Nephron progenitor cell (in vitro differentiated cells): Measurements from ENCODE around the gene SMIM33.

Source experiments
- DNase-seq: peaks from one replicate; pipeline ENCODE4 v3.0.0; 2021
- H3K27ac Mint-ChIP-seq: 2 replicates; pipeline ENCODE4 v1.8.0; 2021; ENCODE audit warnings: mild to moderate bottlenecking, moderate library complexity, mixed read lengths
- H3K27me3 Mint-ChIP-seq: 2 replicates; pipeline ENCODE4 v1.8.0; 2021; ENCODE audit warnings: mild to moderate bottlenecking, low read depth, mixed read lengths; ENCODE audit not compliant: poor library complexity
- H3K36me3 Mint-ChIP-seq: 2 replicates; pipeline ENCODE4 v1.8.0; 2021; ENCODE audit warnings: low read depth, mixed read lengths
- H3K4me1 Mint-ChIP-seq: 2 replicates; pipeline ENCODE4 v1.8.0; 2021; ENCODE audit warnings: mixed read lengths
- H3K4me3 Mint-ChIP-seq: 2 replicates; pipeline ENCODE4 v1.8.0; 2021; ENCODE audit warnings: mild to moderate bottlenecking, moderate library complexity, mixed read lengths
- H3K9me3 Mint-ChIP-seq: 2 replicates; pipeline ENCODE4 v1.8.0; 2021; ENCODE audit warnings: mild to moderate bottlenecking, moderate library complexity, mixed read lengths
- TF ChIP-seq, protein P1 (sequence below): fragments of 200-600 bp; sonication (generic); IDR thresholded peaks from 2 replicates; pipeline ENCODE4 v1.5.0; 2021; ENCODE audit warnings: antibody characterized with exemption

Gene SMIM33

GRCh38 chr5:139470821-139471300, at the start of gene SMIM33:
SMIM33 (plus strand) TSS chr5:139471004; CDS start chr5:139471122, 118 bp downstream.
- no peaks in the 10 kb centered on the region for H3K9me3 Mint-ChIP-seq
- H3K27ac Mint-ChIP-seq: no peak within 1 kb of the TSS
- H3K27me3 Mint-ChIP-seq: no peaks in the 10 kb centered on the region
- TF ChIP-seq, protein P1, sequence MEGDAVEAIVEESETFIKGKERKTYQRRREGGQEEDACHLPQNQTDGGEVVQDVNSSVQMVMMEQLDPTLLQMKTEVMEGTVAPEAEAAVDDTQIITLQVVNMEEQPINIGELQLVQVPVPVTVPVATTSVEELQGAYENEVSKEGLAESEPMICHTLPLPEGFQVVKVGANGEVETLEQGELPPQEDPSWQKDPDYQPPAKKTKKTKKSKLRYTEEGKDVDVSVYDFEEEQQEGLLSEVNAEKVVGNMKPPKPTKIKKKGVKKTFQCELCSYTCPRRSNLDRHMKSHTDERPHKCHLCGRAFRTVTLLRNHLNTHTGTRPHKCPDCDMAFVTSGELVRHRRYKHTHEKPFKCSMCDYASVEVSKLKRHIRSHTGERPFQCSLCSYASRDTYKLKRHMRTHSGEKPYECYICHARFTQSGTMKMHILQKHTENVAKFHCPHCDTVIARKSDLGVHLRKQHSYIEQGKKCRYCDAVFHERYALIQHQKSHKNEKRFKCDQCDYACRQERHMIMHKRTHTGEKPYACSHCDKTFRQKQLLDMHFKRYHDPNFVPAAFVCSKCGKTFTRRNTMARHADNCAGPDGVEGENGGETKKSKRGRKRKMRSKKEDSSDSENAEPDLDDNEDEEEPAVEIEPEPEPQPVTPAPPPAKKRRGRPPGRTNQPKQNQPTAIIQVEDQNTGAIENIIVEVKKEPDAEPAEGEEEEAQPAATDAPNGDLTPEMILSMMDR: no peak
- no peaks in the 10 kb centered on the region for H3K36me3 Mint-ChIP-seq
- H3K4me3 Mint-ChIP-seq: no peak within 1 kb of the TSS
- peaks cover 63% of the 10 kb centered on the region for H3K4me1 Mint-ChIP-seq
- DNase-seq: no peak

GRCh38 chr5:139422307-139422893, 48.4 kb upstream of the SMIM33 start:
- Mint-ChIP-seq H3K27ac (no peak overlapping the region), H3K4me3 (no peak overlapping the region), H3K9me3 (no peaks in the 10 kb centered on the region), H3K4me1 (peaks cover 5% of the 10 kb centered on the region), H3K27me3 (no peaks in the 10 kb centered on the region), H3K36me3 (peaks cover 55% of the 10 kb centered on the region)
- peak; percentile 34 for DNase-seq
- TF ChIP-seq, protein P1: peak; percentile 88

GRCh38 chr5:139425497-139425896, 45.3 kb upstream of the SMIM33 start:
- Mint-ChIP-seq H3K27me3 (no peaks in the 10 kb centered on the region), H3K27ac (no peak overlapping the region), H3K9me3 (no peaks in the 10 kb centered on the region), H3K4me1 (peaks cover 5% of the 10 kb centered on the region), H3K36me3 (peaks cover 58% of the 10 kb centered on the region), H3K4me3 (no peak overlapping the region)
- DNase-seq: no peak
- TF ChIP-seq, protein P1: no peak

- Mint-ChIP-seq H3K27me3 (no peaks in the 10 kb centered on the region), H3K9me3 (no peaks in the 10 kb centered on the region), H3K27ac (no peak overlapping the region), H3K36me3 (peaks cover 53% of the 10 kb centered on the region), H3K4me3 (no peak overlapping the region), H3K4me1 (peaks cover 5% of the 10 kb centered on the region)
- no peak for DNase-seq
- TF ChIP-seq, protein P1: no peak
Measured at GRCh38 chr5:139426203-139426885, 44.5 kb upstream of the SMIM33 start.

GRCh38 chr5:139430015-139430414, 40.8 kb upstream of the SMIM33 start:
- TF ChIP-seq, protein P1: no peak
- no peak overlapping the region for H3K4me3 Mint-ChIP-seq
- H3K9me3 Mint-ChIP-seq: no peaks in the 10 kb centered on the region
- no peaks in the 10 kb centered on the region for H3K4me1 Mint-ChIP-seq
- H3K27ac Mint-ChIP-seq: no peak overlapping the region
- no peak for DNase-seq
- H3K27me3 Mint-ChIP-seq: no peaks in the 10 kb centered on the region
- H3K36me3 Mint-ChIP-seq: peaks cover 43% of the 10 kb centered on the region

DNA sequence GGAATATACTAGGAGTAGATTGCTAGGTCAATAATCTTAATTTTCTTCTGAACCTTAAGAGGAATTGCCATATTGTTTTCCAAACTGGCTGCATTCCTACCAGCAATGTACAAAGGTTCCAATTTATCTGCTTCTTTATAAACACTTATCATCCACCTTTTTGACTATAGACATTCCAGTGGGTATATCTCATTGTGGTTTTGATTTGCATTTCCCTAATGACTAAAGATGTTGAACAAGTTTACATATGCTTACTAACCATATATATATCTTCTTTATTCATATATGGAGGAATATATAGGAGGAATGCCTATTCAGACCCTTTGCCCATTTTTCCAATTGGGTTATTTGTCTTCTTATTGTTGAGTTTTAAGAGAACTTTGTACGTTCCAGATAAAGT, 39.1 kb upstream of the SMIM33 start:
- no peaks in the 10 kb centered on the region for H3K4me1 Mint-ChIP-seq
- H3K4me3 Mint-ChIP-seq: no peak overlapping the region
- DNase-seq: no peak
- peaks cover 48% of the 10 kb centered on the region for H3K36me3 Mint-ChIP-seq
- H3K27ac Mint-ChIP-seq: no peak overlapping the region
- H3K27me3 Mint-ChIP-seq: no peaks in the 10 kb centered on the region
- TF ChIP-seq, protein P1: no peak
- no peaks in the 10 kb centered on the region for H3K9me3 Mint-ChIP-seq
